GM12878 (cell line): ENCODE results near the gene APOM. TPM values are rescaled to one million over a fixed set of nuclear protein-coding genes. Genes with fewer than 3 reads are reported as not detected.

Experiments used
- ATAC-seq: fragments of 200-7000 bp; cut with Tn5 transposase; 3 replicates; pipeline ENCODE4 v1.9.1; 2020; ENCODE audit warnings: mild to moderate bottlenecking, moderate library complexity
- BruUV-seq: library from RNA; stranded (reverse); fragments of 400-500 nt; replicated peaks from 2 replicates; lab custom pipeline; 2021; lab: Mats Ljungman, UMichigan
- CTCF ChIA-PET: fragments of 300-600 bp; sonication (Branson Sonifier 250); formaldehyde crosslinking; extraction: SDS; loops from one replicate; lab custom pipeline; 2021; ENCODE audit warnings: inconsistent platforms; lab: Yijun Ruan, JAX
- POLR2A ChIA-PET: fragments of 350-600 bp; formaldehyde crosslinking; extraction: SDS; loops from one replicate; lab custom pipeline; 2021; ENCODE audit warnings: inconsistent platforms; lab: Charles Lee
- RAD21 ChIA-PET: fragments of 300-600 bp; sonication (Branson Sonifier 250); formaldehyde crosslinking; loops from one replicate; lab custom pipeline; 2023; ENCODE audit warnings: antibody characterized with exemption; ENCODE audit not compliant: unreplicated experiment; lab: Charles Lee
- SMC1A ChIA-PET: fragments of 300-600 bp; sonication (Branson Sonifier 250); formaldehyde crosslinking; loops from one replicate; lab custom pipeline; 2023; ENCODE audit not compliant: unreplicated experiment, uncharacterized antibody; lab: Charles Lee
- DNase-seq: peaks from one replicate; pipeline ENCODE4 v3.0.0-alpha.2; 2011; ENCODE audit warnings: low read depth, low spot score
- FAIRE-seq: peaks from 3 replicates; lab custom pipeline; 2011; peaks lifted over from hg19 to GRCh38; lab: Jason Lieb, UNC
- H2AFZ ChIP-seq: 2 replicates; pipeline ENCODE4 v1.6.0; 2011; ENCODE audit warnings: low read depth, low read length, control low read depth; ENCODE audit not compliant: control insufficient read depth
- H3K27ac ChIP-seq: 2 replicates; pipeline ENCODE4 v1.5.1; 2011; ENCODE audit warnings: control low read depth; ENCODE audit not compliant: control insufficient read depth, insufficient read depth
- H3K27me3 ChIP-seq, 2 experiments: replicated peaks in 1 of 2; 2 replicates each; pipeline versions ENCODE4 v1.6.0 to v1.6.1; 2011; ENCODE audit warnings: low read length in 1 of 2; ENCODE audit not compliant: control insufficient read depth in 2 of 2, insufficient read depth in 2 of 2
- H3K36me3 ChIP-seq, 2 experiments: 2 replicates each; pipeline ENCODE4 v1.5.1; 2011; ENCODE audit warnings: low read length in 1 of 2; ENCODE audit not compliant: control insufficient read depth in 2 of 2, insufficient read depth in 2 of 2
- H3K4me1 ChIP-seq: 2 replicates; pipeline ENCODE4 v1.6.1; 2011; ENCODE audit warnings: mild to moderate bottlenecking, low read length, moderate library complexity, mixed read lengths; ENCODE audit not compliant: control insufficient read depth, insufficient read depth
- H3K4me2 ChIP-seq: 2 replicates; pipeline ENCODE4 v1.6.0; 2011; ENCODE audit warnings: control low read depth; ENCODE audit not compliant: control insufficient read depth, insufficient read depth
- H3K4me3 ChIP-seq: fragments of 200-600 bp; sonication (generic); 2 replicates; pipeline ENCODE4 v1.5.1; 2016
- H3K79me2 ChIP-seq: 2 replicates; pipeline ENCODE4 v1.6.0; 2011; ENCODE audit warnings: low read length; ENCODE audit not compliant: control insufficient read depth, insufficient read depth
- H3K9ac ChIP-seq: 2 replicates; pipeline ENCODE4 v1.8.0; 2011; ENCODE audit warnings: low read length, control low read depth, mixed read lengths; ENCODE audit not compliant: control insufficient read depth, insufficient read depth
- H3K9me3 ChIP-seq: replicated peaks from 3 replicates; pipeline ENCODE4 v1.5.1; 2011; ENCODE audit warnings: mild to moderate bottlenecking, low read length; ENCODE audit not compliant: control insufficient read depth, insufficient read depth
- H4K20me1 ChIP-seq: 2 replicates; pipeline ENCODE4 v1.6.0; 2011; ENCODE audit not compliant: control insufficient read depth, insufficient read depth
- BMI1 ChIP-seq: fragments of 450-650 bp; IDR thresholded peaks from 2 replicates; pipeline ENCODE4 v1.6.1; 2016; ENCODE audit warnings: mild to moderate bottlenecking, moderate library complexity, borderline replicate concordance
- EP300 ChIP-seq, 2 experiments: fragments of 150-350 bp in 1 of 2; IDR thresholded peaks; 2 replicates each; pipeline ENCODE4 v1.6.1; 2011 to 2012; ENCODE audit warnings: low read depth in 2 of 2, low read length in 2 of 2, borderline replicate concordance in 1 of 2, improper control_type of control experiment in 1 of 2, inconsistent platforms in 1 of 2; ENCODE audit not compliant: control insufficient read depth in 1 of 2
- FOXK2 ChIP-seq: fragments of 450-650 bp; IDR thresholded peaks from 2 replicates; pipeline ENCODE4 v1.6.1; 2017; ENCODE audit warnings: mild to moderate bottlenecking, moderate library complexity
- HDAC2 ChIP-seq: fragments of 200-600 bp; sonication (generic); IDR thresholded peaks from 2 replicates; pipeline ENCODE4 v1.6.1; 2017
- NFYA ChIP-seq: IDR thresholded peaks from 2 replicates; pipeline ENCODE4 v1.6.1; 2011; ENCODE audit warnings: low read depth, mild to moderate bottlenecking, low read length, improper control_type of control experiment, borderline replicate concordance
- POLR2A ChIP-seq: IDR thresholded peaks from 2 replicates; pipeline ENCODE4 v1.6.1; 2011; ENCODE audit warnings: low read depth, mild to moderate bottlenecking, low read length
- SRF ChIP-seq, 2 experiments: IDR thresholded peaks; 2 replicates each; pipeline ENCODE4 v1.6.1; 2011; ENCODE audit warnings: low read depth in 2 of 2, low read length in 2 of 2, mild to moderate bottlenecking in 1 of 2, moderate library complexity in 1 of 2
- SUZ12 ChIP-seq: fragments of 200-600 bp; sonication (generic); IDR thresholded peaks from one replicate; pipeline ENCODE4 v1.6.1; 2018; ENCODE audit warnings: antibody characterized with exemption, mild to moderate bottlenecking; ENCODE audit not compliant: unreplicated experiment
- YBX1 ChIP-seq: fragments of 450-650 bp; IDR thresholded peaks from 2 replicates; pipeline ENCODE4 v1.6.1; 2016; ENCODE audit warnings: antibody characterized with exemption
- ZNF217 ChIP-seq: fragments of 450-650 bp; IDR thresholded peaks from 2 replicates; pipeline ENCODE4 v1.6.1; 2017; ENCODE audit warnings: antibody characterized with exemption, mild to moderate bottlenecking
- ZNF622 ChIP-seq: fragments of 450-650 bp; IDR thresholded peaks from 2 replicates; pipeline ENCODE4 v1.6.1; 2017; ENCODE audit warnings: mild to moderate bottlenecking, inconsistent platforms
- WGBS: methylation state at CpG from one replicate; pipeline ENCODE4 v1.1.6; 2016; ENCODE audit warnings: low lambda C conversion rate; ENCODE audit not compliant: insufficient replicate concordance, insufficient coverage; ENCODE audit errors: missing lambda C conversion rate; 5-methylcytosine and 5-hydroxymethylcytosine counted together
- in situ Hi-C: fragments of 300-500 bp; cut with MboI; formaldehyde crosslinking; loops from 9 replicates; pipeline ENCODE4 v1.14.3; 2018; ENCODE audit warnings: mixed read lengths
- intact Hi-C: fragments of 100-400 bp; cut with micrococcal nuclease; formaldehyde crosslinking; loops from one replicate; pipeline ENCODE4 v1.14.2; 2022; ENCODE audit not compliant: unreplicated experiment
- polyA plus RNA-seq, 11 experiments: library from polyadenylated mRNA; depleted of rRNA in 4 of 11; unstranded in 6 of 11; stranded (reverse) in 5 of 11; fragments of >200 nt; fragmentation: Nextera tagmentation in 4 of 11; fragmentation: Illumina TruSeq in 1 of 11; extraction: Ambion mirVana in 4 of 11; extraction: Trizol in 1 of 11; gene quantifications; 1 replicate in 1 of 11; 2 replicates in 10 of 11; pipeline versions ENCODE4 v1.2.1 to v1.2.3, GENCODE V29; 2011 to 2016; ENCODE audit warnings: inconsistent platforms in 2 of 11, missing spikeins in 2 of 11, low read depth in 1 of 11
- total RNA-seq, 4 experiments: library from RNA; depleted of rRNA in 3 of 4; stranded (reverse); fragments of >200 nt in 3 of 4; fragmentation: Illumina TruSeq in 1 of 4; extraction: Trizol in 1 of 4; gene quantifications; 2 replicates each; pipeline versions ENCODE4 v1.2.1 to v1.2.3, GENCODE V29; 2013 to 2021
- TF ChIP-seq, protein P1 (sequence below): fragments of 450-650 bp; IDR thresholded peaks from 2 replicates; pipeline ENCODE4 v1.6.1; 2018; ENCODE audit warnings: borderline replicate concordance, mild to moderate bottlenecking; ENCODE audit not compliant: partially characterized antibody

The APOM gene
- total and polyA plus RNA-seq, 10 of the 15 experiments (the other 5 are each of a cell fraction or from before 2014, with no cell fraction given): 4.0 to 14.1 (median 7.1) TPM

- no peak overlapping the region for H3K4me2 ChIP-seq
- no peak; the same call in 1 of the 3 replicates for ATAC-seq
- H2AFZ ChIP-seq: no peak overlapping the region
- peaks cover 49 to 55% of the 10 kb centered on the region in 2 experiments for H3K36me3 ChIP-seq
- TF ChIP-seq YBX1 (no peak), SRF (IDR thresholded peaks at IDR 0.05; ENCODE audit: low read depth in 2 of 2, low read length in 2 of 2) (no peak), FOXK2 (no peak), EP300 (IDR thresholded peaks at IDR 0.05; ENCODE audit: borderline replicate concordance in 1 of 2, control insufficient read depth in 1 of 2, low read depth in 2 of 2, low read length in 2 of 2) (no peak), POLR2A (peak; percentile 75)
- ChIA-PET CTCF (interaction anchor here (0.7 kb wide), 1 partner anchor 24 kb away, joined by 3 read pairs; no protein-coding TSS in a partner anchor), POLR2A (interaction anchor here (0.5 to 1.2 kb wide), 4 partner anchors 10 to 1195 kb away, joined by 3 to 5 read pairs (median 4); no protein-coding TSS in a partner anchor), RAD21 (no interaction called here), SMC1A (interaction anchor here (1.0 to 1.2 kb wide), 3 partner anchors 13 to 83 kb away, joined by 3 read pairs; no protein-coding TSS in a partner anchor)
- no peak overlapping the region for H3K4me3 ChIP-seq
- DNase-seq: no peak
- no peaks in the 10 kb centered on the region for H3K9me3 ChIP-seq
- no peak for FAIRE-seq
- intact Hi-C loops (no loop called here), in situ Hi-C loops (no loop called here)
- no peak overlapping the region for H3K27ac ChIP-seq
- BruUV-seq: no TSS peak
- H3K9ac ChIP-seq: no peak overlapping the region
- H3K4me1 ChIP-seq: no peaks in the 10 kb centered on the region
- no peaks in the 10 kb centered on the region for H3K27me3 ChIP-seq
- H4K20me1 ChIP-seq: no peaks in the 10 kb centered on the region
- no peaks in the 10 kb centered on the region for H3K79me2 ChIP-seq
- 80% methylated on average over 2 of the region's 10 CpGs for WGBS
Observed at GRCh38 chr6:31639449-31639861, 16.2 kb upstream of the APOM start.

DNA sequence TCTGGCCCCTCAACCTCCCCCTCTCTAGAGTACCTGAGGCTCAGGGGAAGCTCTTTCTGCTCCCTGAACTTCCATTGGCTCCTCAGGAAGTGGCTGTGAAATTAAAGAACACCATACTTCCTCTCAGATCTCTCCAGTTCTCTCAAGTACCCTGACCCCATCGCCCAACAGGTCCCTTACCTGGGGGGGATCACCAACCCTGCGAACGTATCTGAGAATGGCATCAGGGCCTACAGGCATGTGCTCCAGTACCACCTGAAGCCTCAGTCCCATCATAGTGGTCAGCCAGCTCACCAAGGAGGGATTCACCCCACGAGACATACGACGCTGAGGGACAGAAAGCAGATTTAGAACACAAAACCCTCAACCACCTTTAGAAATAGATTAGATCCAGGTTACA lies 15.1 kb upstream of the APOM start:
- Histone ChIP-seq H3K4me2 (no peak overlapping the region), H2AFZ (no peak overlapping the region), H3K27ac (no peak overlapping the region), H3K4me1 (no peaks in the 10 kb centered on the region), H4K20me1 (no peaks in the 10 kb centered on the region), H3K9ac (no peak overlapping the region), H3K36me3 (peaks cover 43 to 53% of the 10 kb centered on the region in 2 experiments), H3K9me3 (no peaks in the 10 kb centered on the region), H3K4me3 (no peak overlapping the region), H3K27me3 (no peaks in the 10 kb centered on the region), H3K79me2 (no peaks in the 10 kb centered on the region)
- FAIRE-seq (no peak), DNase-seq (no peak), ATAC-seq (no peak)
- no TSS peak for BruUV-seq
- RAD21 ChIA-PET: no interaction called here
- SMC1A ChIA-PET: interaction anchor here (1.0 to 1.5 kb wide), 3 partner anchors 12 to 92 kb away, joined by 3 to 4 read pairs (median 4); no protein-coding TSS in a partner anchor
- 98% methylated on average over 6 of the region's 6 CpGs for WGBS
- POLR2A ChIA-PET: interaction anchor here (0.6 kb wide), 1 partner anchor 38 kb away, joined by 3 read pairs; no protein-coding TSS in a partner anchor
- CTCF ChIA-PET: no interaction called here
- intact Hi-C loops: no loop called here
- in situ Hi-C loops: no loop called here
- TF ChIP-seq ZNF622: no peak
- TF ChIP-seq, protein P1, sequence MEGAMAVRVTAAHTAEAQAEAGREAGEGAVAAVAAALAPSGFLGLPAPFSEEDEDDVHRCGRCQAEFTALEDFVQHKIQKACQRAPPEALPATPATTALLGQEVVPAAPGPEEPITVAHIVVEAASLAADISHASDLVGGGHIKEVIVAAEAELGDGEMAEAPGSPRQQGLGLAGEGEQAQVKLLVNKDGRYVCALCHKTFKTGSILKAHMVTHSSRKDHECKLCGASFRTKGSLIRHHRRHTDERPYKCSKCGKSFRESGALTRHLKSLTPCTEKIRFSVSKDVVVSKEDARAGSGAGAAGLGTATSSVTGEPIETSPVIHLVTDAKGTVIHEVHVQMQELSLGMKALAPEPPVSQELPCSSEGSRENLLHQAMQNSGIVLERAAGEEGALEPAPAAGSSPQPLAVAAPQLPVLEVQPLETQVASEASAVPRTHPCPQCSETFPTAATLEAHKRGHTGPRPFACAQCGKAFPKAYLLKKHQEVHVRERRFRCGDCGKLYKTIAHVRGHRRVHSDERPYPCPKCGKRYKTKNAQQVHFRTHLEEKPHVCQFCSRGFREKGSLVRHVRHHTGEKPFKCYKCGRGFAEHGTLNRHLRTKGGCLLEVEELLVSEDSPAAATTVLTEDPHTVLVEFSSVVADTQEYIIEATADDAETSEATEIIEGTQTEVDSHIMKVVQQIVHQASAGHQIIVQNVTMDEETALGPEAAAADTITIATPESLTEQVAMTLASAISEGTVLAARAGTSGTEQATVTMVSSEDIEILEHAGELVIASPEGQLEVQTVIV: no peak
- no peak for TF ChIP-seq NFYA
- no peak for TF ChIP-seq HDAC2
- TF ChIP-seq ZNF217: no peak
- TF ChIP-seq SUZ12: no peak
- TF ChIP-seq BMI1: no peak
